Heart left ventricle (tissue), 13 donors: Measurements from ENCODE around the gene FMO2.
A peak's percentile ranks its signal among the peaks of the same experiment; 100 is the strongest.

Source experiments
- POLR2A ChIP-seq, 2 donors: fragments of 450-650 bp; IDR thresholded peaks; one replicate each; pipeline ENCODE4 v1.6.1; 2017; ENCODE audit warnings: antibody characterized with exemption in 2 of 2, mild to moderate bottlenecking in 2 of 2, moderate library complexity in 2 of 2
- TF ChIP-seq, protein P1 (sequence below), 12 donors: fragments of 200-600 bp; sonication (generic) in 4 of 12; IDR thresholded peaks; one replicate each; pipeline versions ENCODE4 v1.5.0 to v1.8.0; 2018 to 2022; ENCODE audit warnings: antibody characterized with exemption in 12 of 12, mild to moderate bottlenecking in 5 of 12
- donor health status: ischemic (EF 13 %, LVEDD 7.1; RV severe dilation, severe dysfunction).
- donor health status: DM: no; HTN: yes; CAD: no.
- donor health status: DM: no; HTN: no; CAD: no.
- donor health status: ischemic (EF 25% LVEDD 6.9; RV normal size, moderate dysfunction).
- donor health status: ischemic (EF 25% LVEDD 5.7; RV mildly dilated, moderate dysfunction).
- donor health status: ischemic (EF 35%, LVEDD 5.7; RV mildly dilated, moderate dysfunction).
- donor health status: nonischemic (EF 11% LVEDD 7.7; RV severe dilation, severe dysfunction).
- donor health status: DM: yes; HTN: yes; CAD: no.
- donor health status: PGD.
- donor health status: ischemic (EF 29% LVEDD 5.4; RV normal size, mild dysfunction).
- donor health status: nonischemic (EF 23%, LVEDD 6.1; RV moderate dilation, normal function).

DNA sequence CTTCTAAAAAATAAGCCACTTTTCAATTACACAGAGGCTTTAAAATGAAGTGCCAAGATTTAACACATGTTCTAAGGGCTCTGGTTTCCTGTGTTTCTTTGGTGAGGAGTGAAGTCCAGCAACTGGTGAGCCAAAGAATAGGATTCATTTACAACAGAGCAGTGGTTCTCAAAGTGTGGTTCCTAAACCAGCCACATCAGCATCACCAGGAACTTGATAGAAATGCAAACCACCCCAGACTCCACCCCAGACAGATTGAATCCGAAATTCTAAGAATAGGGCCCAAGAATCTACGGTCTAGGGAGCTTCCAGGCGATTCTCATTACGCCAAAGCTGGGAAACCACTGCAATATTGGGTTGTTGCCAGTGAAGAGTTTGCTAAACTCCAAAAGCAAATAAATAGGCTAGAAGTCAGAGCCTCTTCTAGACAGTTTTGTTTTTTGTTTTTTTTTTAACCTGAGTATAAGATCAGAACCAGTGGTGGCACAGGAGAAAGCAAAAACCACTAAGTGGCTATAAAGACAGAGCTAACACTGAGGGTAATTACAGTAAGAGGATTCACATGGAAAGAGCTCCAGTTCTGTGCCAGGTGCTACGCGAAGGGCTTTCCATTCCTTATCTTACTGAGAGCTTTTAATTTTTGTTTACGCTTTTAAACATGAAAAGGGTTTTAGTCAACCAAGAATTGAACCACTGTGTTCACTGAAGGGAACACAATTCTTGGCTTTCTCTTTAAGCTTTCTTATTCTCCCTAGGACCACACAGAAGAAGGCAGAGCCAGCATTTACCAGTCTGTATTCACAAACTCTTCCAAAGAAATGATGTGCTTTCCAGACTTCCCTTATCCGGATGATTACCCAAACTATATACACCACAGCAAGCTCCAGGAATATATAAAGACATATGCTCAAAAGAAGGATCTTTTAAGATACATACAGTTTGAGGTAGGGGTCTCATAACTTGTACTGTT lies 42.4 kb upstream of the FMO2 start:
- TF ChIP-seq, protein P1, sequence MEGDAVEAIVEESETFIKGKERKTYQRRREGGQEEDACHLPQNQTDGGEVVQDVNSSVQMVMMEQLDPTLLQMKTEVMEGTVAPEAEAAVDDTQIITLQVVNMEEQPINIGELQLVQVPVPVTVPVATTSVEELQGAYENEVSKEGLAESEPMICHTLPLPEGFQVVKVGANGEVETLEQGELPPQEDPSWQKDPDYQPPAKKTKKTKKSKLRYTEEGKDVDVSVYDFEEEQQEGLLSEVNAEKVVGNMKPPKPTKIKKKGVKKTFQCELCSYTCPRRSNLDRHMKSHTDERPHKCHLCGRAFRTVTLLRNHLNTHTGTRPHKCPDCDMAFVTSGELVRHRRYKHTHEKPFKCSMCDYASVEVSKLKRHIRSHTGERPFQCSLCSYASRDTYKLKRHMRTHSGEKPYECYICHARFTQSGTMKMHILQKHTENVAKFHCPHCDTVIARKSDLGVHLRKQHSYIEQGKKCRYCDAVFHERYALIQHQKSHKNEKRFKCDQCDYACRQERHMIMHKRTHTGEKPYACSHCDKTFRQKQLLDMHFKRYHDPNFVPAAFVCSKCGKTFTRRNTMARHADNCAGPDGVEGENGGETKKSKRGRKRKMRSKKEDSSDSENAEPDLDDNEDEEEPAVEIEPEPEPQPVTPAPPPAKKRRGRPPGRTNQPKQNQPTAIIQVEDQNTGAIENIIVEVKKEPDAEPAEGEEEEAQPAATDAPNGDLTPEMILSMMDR (IDR thresholded peaks at IDR 0.05) = peak in 2 of 12 donors; percentile 12 to 20
- TF ChIP-seq POLR2A (IDR thresholded peaks at IDR 0.05) = no peak
